IMR-90 (cell line): Measurements from ENCODE around the gene MGRN1. TPM values are rescaled to one million over a fixed set of nuclear protein-coding genes. Genes with fewer than 3 reads are reported as not detected.

Experiments
- ATAC-seq: fragments of 200-7000 bp; cut with Tn5 transposase; 2 replicates; pipeline ENCODE4 v1.9.1; 2020; ENCODE audit warnings: low read depth, mild to moderate bottlenecking, moderate library complexity
- BruUV-seq: library from RNA; stranded (reverse); fragments of 400-500 nt; replicated peaks from 2 replicates; lab custom pipeline; 2021; lab: Mats Ljungman, UMichigan
- CTCF ChIA-PET: fragments of 300-600 bp; formaldehyde crosslinking; extraction: SDS; loops from one replicate; lab custom pipeline; 2021; ENCODE audit warnings: antibody characterized with exemption; lab: Yijun Ruan, JAX
- POLR2A ChIA-PET: fragments of 300-600 bp; sonication (Branson Sonifier 250); formaldehyde crosslinking; loops from one replicate; lab custom pipeline; 2022; ENCODE audit warnings: antibody characterized with exemption; ENCODE audit not compliant: unreplicated experiment; lab: Charles Lee
- DNase-seq: peaks from one replicate; pipeline ENCODE4 v3.0.0; 2013
- H2AFZ ChIP-seq: replicated peaks from 2 replicates; pipeline ENCODE3; 2013; ENCODE audit warnings: low read length, mild to moderate bottlenecking; ENCODE audit not compliant: poor library complexity
- H2AK5ac ChIP-seq: 2 replicates; pipeline ENCODE4 v1.6.1; 2013; ENCODE audit warnings: low read depth, low read length, inconsistent platforms
- H2AK9ac ChIP-seq: replicated peaks from 2 replicates; pipeline ENCODE3; 2013; ENCODE audit warnings: mild to moderate bottlenecking, low read depth, low read length, moderate library complexity; ENCODE audit not compliant: poor library complexity
- H2BK120ac ChIP-seq: 2 replicates; pipeline ENCODE4 v1.6.1; 2013; ENCODE audit warnings: low read depth, low read length, inconsistent platforms
- H2BK15ac ChIP-seq: 3 replicates; pipeline ENCODE4 v1.6.1; 2013; ENCODE audit warnings: low read depth, low read length, inconsistent platforms
- H2BK20ac ChIP-seq: 2 replicates; pipeline ENCODE4 v1.6.1; 2013; ENCODE audit warnings: low read depth, mild to moderate bottlenecking, inconsistent platforms, low read length, moderate library complexity
- H2BK5ac ChIP-seq: 2 replicates; pipeline ENCODE4 v1.6.1; 2013; ENCODE audit warnings: mild to moderate bottlenecking, low read depth, low read length, inconsistent platforms; ENCODE audit not compliant: poor library complexity, severe bottlenecking
- H3K14ac ChIP-seq: replicated peaks from 2 replicates; pipeline ENCODE4 v1.6.1; 2013; ENCODE audit warnings: low read depth, low read length, inconsistent platforms
- H3K18ac ChIP-seq: 2 replicates; pipeline ENCODE4 v1.6.1; 2013; ENCODE audit warnings: low read depth, low read length, control low read depth
- H3K23ac ChIP-seq: 2 replicates; pipeline ENCODE4 v1.6.1; 2013; ENCODE audit warnings: low read depth, low read length, inconsistent platforms
- H3K27ac ChIP-seq: 2 replicates; pipeline ENCODE4 v1.5.1; 2013; ENCODE audit warnings: mild to moderate bottlenecking, control low read depth, low read length; ENCODE audit not compliant: insufficient read depth
- H3K27me3 ChIP-seq: 2 replicates; pipeline ENCODE4 v1.6.1; 2013; ENCODE audit warnings: low read length; ENCODE audit not compliant: control insufficient read depth, insufficient read depth
- H3K36me3 ChIP-seq: 2 replicates; pipeline ENCODE4 v1.6.1; 2013; ENCODE audit warnings: low read length, mixed read lengths; ENCODE audit not compliant: control insufficient read depth, insufficient read depth
- H3K4ac ChIP-seq: 2 replicates; pipeline ENCODE4 v1.6.1; 2013; ENCODE audit warnings: low read depth, low read length, inconsistent platforms
- H3K4me1 ChIP-seq: 2 replicates; pipeline ENCODE4 v1.6.1; 2013; ENCODE audit warnings: low read length, mixed read lengths; ENCODE audit not compliant: control insufficient read depth, insufficient read depth
- H3K4me2 ChIP-seq: 2 replicates; pipeline ENCODE4 v1.6.1; 2013; ENCODE audit warnings: low read depth, mild to moderate bottlenecking, control low read depth, low read length, moderate library complexity
- H3K4me3 ChIP-seq: 2 replicates; pipeline ENCODE4 v1.5.1; 2013; ENCODE audit warnings: low read depth, mild to moderate bottlenecking, control low read depth, low read length, moderate library complexity; ENCODE audit not compliant: insufficient read depth
- H3K56ac ChIP-seq: 2 replicates; pipeline ENCODE4 v1.6.1; 2013; ENCODE audit warnings: low read length, inconsistent platforms; ENCODE audit not compliant: insufficient read depth; ENCODE audit errors: extremely low read depth
- H3K79me1 ChIP-seq, 2 experiments: 2 replicates each; pipeline ENCODE4 v1.6.1; 2013; ENCODE audit warnings: low read length in 2 of 2, inconsistent platforms in 1 of 2, low read depth in 1 of 2
- H3K9ac ChIP-seq: 2 replicates; pipeline ENCODE4 v1.6.1; 2013; ENCODE audit warnings: low read depth, low read length, control low read depth
- H3K9me1 ChIP-seq: 2 replicates; pipeline ENCODE4 v1.6.1; 2013; ENCODE audit warnings: low read length, inconsistent platforms; ENCODE audit not compliant: insufficient read depth
- H3K9me3 ChIP-seq: 2 replicates; pipeline ENCODE4 v1.6.1; 2013; ENCODE audit warnings: low read length; ENCODE audit not compliant: control insufficient read depth, insufficient read depth
- H4K20me1 ChIP-seq: 2 replicates; pipeline ENCODE4 v1.6.1; 2013; ENCODE audit warnings: low read length, inconsistent platforms; ENCODE audit not compliant: insufficient read depth
- H4K5ac ChIP-seq: 2 replicates; pipeline ENCODE4 v1.6.1; 2013; ENCODE audit warnings: mild to moderate bottlenecking, low read depth, low read length, control low read depth
- H4K8ac ChIP-seq, 2 experiments: 2 replicates each; pipeline ENCODE4 v1.6.1; 2013; ENCODE audit warnings: low read depth in 2 of 2, low read length in 2 of 2, control low read depth in 1 of 2, inconsistent platforms in 1 of 2
- H4K91ac ChIP-seq: 2 replicates; pipeline ENCODE4 v1.6.1; 2013; ENCODE audit warnings: low read depth, low read length, inconsistent platforms; ENCODE audit not compliant: insufficient read depth
- CEBPB ChIP-seq: IDR thresholded peaks from 2 replicates; pipeline ENCODE4 v1.6.1; 2012; ENCODE audit warnings: low read depth, low read length, improper control_type of control experiment
- CTCF ChIP-seq: conservative IDR thresholded peaks from 2 replicates; pipeline ENCODE4 v1.5.1; 2012; ENCODE audit warnings: mild to moderate bottlenecking, low read depth, low read length, improper control_type of control experiment
- MAFK ChIP-seq: IDR thresholded peaks from 2 replicates; pipeline ENCODE4 v1.6.1; 2012; ENCODE audit warnings: low read depth, low read length, improper control_type of control experiment
- MAZ ChIP-seq: IDR thresholded peaks from 2 replicates; pipeline ENCODE4 v1.6.1; 2012; ENCODE audit warnings: low read depth, mild to moderate bottlenecking, low read length, improper control_type of control experiment, moderate library complexity, borderline replicate concordance
- MXI1 ChIP-seq: IDR thresholded peaks from 2 replicates; pipeline ENCODE4 v1.6.1; 2012; ENCODE audit warnings: low read depth, mild to moderate bottlenecking, low read length, moderate library complexity, borderline replicate concordance
- WGBS, 2 experiments: methylation state at CpG; one replicate each; pipeline versions ENCODE4 v1.1.5 to v1.1.7; 2013; ENCODE audit warnings: missing lambda C conversion rate in 2 of 2; ENCODE audit not compliant: insufficient read length in 1 of 2; ENCODE audit errors: extremely low coverage in 2 of 2; 5-methylcytosine and 5-hydroxymethylcytosine counted together
- dilution Hi-C: fragments of 300-500 bp; cut with HindIII; formaldehyde crosslinking; loops from one replicate; pipeline ENCODE4 v1.14.3; 2018; ENCODE audit warnings: low sequenced_read_pairs; ENCODE audit not compliant: unreplicated experiment
- in situ Hi-C: fragments of 300-500 bp; cut with MboI; formaldehyde crosslinking; loops from 3 replicates; pipeline ENCODE4 v1.14.3; 2019; ENCODE audit warnings: low sequenced_read_pairs, inconsistent platforms, mixed read lengths
- intact Hi-C: fragments of 100-400 bp; cut with micrococcal nuclease; formaldehyde crosslinking; loops from 2 replicates; pipeline ENCODE4 v1.10.0; 2022
- polyA plus RNA-seq, 3 experiments: library from polyadenylated mRNA; depleted of rRNA; stranded (reverse); fragments of >200 nt; gene quantifications; 2 replicates each; pipeline ENCODE4 v1.2.3, GENCODE V29; 2012; ENCODE audit warnings: low replicate concordance in 1 of 3
- total RNA-seq: library from RNA; depleted of rRNA; stranded (reverse); fragments of >200 nt; gene quantifications from 2 replicates; pipeline ENCODE4 v1.2.3, GENCODE V29; 2012

The MGRN1 gene
- total and polyA plus RNA-seq, 2 of the 4 experiments (the other 2 are of a cell fraction) = 11.7 to 32.7 TPM

DNA sequence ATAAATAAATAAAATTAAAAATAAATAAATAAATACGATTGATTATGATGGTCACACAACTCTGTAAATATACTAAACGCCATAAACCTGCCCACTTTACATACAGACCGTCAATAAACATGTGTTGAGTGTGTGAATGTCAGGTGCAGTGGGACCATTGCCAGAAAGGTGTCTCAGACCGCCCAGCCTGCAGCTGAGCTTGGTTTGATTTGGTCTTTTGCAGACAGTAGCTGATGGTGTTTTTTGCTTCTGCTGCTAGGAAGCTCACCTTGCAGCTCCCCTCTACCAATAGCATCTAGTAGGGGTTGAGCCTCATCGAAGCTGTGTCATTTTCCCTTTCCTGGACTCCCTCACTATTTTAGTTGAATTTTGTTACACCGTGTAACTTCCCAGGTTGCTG is 33.4 kb upstream of the MGRN1 start:
- no peak overlapping the region for H3K14ac ChIP-seq
- H2AFZ ChIP-seq = no peak overlapping the region
- H3K36me3 ChIP-seq = no peaks in the 10 kb centered on the region
- H3K27me3 ChIP-seq = peaks cover 51% of the 10 kb centered on the region
- in situ Hi-C loops (no loop called here), dilution Hi-C loops (no loop called here), intact Hi-C loops (no loop called here)
- ATAC-seq (no peak), DNase-seq (no peak)
- no peak overlapping the region for H2AK5ac ChIP-seq
- no peak overlapping the region for H3K4me3 ChIP-seq
- H4K8ac ChIP-seq = no peak overlapping the region
- H3K18ac ChIP-seq = no peak overlapping the region
- no peak overlapping the region for H3K23ac ChIP-seq
- no peak overlapping the region for H3K4ac ChIP-seq
- H3K9me3 ChIP-seq = peaks cover 14% of the 10 kb centered on the region
- H4K20me1 ChIP-seq = no peaks in the 10 kb centered on the region
- no peak overlapping the region for H4K91ac ChIP-seq
- H3K79me1 ChIP-seq = no peaks in the 10 kb centered on the region
- H2BK5ac ChIP-seq = no peak overlapping the region
- H3K27ac ChIP-seq = no peak overlapping the region
- no peak overlapping the region for H4K5ac ChIP-seq
- no peaks in the 10 kb centered on the region for H3K4me1 ChIP-seq
- BruUV-seq = no TSS peak
- H2BK15ac ChIP-seq = no peak overlapping the region
- H3K9me1 ChIP-seq = no peaks in the 10 kb centered on the region
- no CpG with 5 or more reads among the region's 6 CpGs for WGBS, 2 experiments
- ChIA-PET CTCF (no interaction called here), POLR2A (no interaction called here)
- no peak overlapping the region for H3K4me2 ChIP-seq
- H2BK20ac ChIP-seq = no peak overlapping the region
- no peak overlapping the region for H3K56ac ChIP-seq
- TF ChIP-seq CEBPB (no peak), CTCF (no peak), MXI1 (no peak), MAFK (no peak), MAZ (no peak)
- no peak overlapping the region for H3K9ac ChIP-seq
- no peak overlapping the region for H2BK120ac ChIP-seq
- no peak overlapping the region for H2AK9ac ChIP-seq
